Adrenal gland (tissue), 12 donors: Measurements from ENCODE around the gene DIAPH2. TPM values are rescaled to one million over a fixed set of nuclear protein-coding genes. Genes with fewer than 3 reads are reported as not detected.
A peak's percentile ranks its signal among the peaks of the same experiment; 100 is the strongest.

Experiments used
- DNase-seq, 7 donors: peaks; one replicate each; pipeline ENCODE4 v3.0.0-alpha.2; 2019 to 2020
- H3K27ac ChIP-seq, 5 donors: fragments of 200-600 bp; sonication (generic) in 4 of 5; 1 replicate in 3 of 5; 2 replicates in 2 of 5; pipeline versions ENCODE4 v1.5.1 to v1.8.0; 2016 to 2020; ENCODE audit warnings: mild to moderate bottlenecking in 1 of 5
- H3K27me3 ChIP-seq: fragments of 200-600 bp; 2 replicates; pipeline ENCODE4 v1.8.0; 2021
- H3K36me3 ChIP-seq, 2 donors: fragments of 200-600 bp; replicated peaks in 1 of 2; 1 replicate in 1 of 2; 2 replicates in 1 of 2; pipeline versions ENCODE4 v1.5.1 to v1.8.0; 2018 to 2022
- H3K4me1 ChIP-seq, 2 donors: fragments of 200-600 bp; replicated peaks in 1 of 2; 1 replicate in 1 of 2; 2 replicates in 1 of 2; pipeline versions ENCODE4 v1.5.1 to v1.8.0; 2018 to 2021
- H3K4me3 ChIP-seq, 4 donors: fragments of 200-600 bp; sonication (generic) in 3 of 4; one replicate each; pipeline ENCODE4 v1.5.1; 2016 to 2018
- H3K9me3 ChIP-seq, 3 donors: fragments of 200-600 bp; sonication (generic) in 1 of 3; replicated peaks in 1 of 3; 1 replicate in 2 of 3; 2 replicates in 1 of 3; pipeline versions ENCODE4 v1.5.1 to v1.8.0; 2016 to 2021
- POLR2A ChIP-seq, 2 donors: fragments of 450-650 bp; IDR thresholded peaks; one replicate each; pipeline ENCODE4 v1.6.1; 2017; ENCODE audit warnings: antibody characterized with exemption in 2 of 2, mild to moderate bottlenecking in 2 of 2, moderate library complexity in 1 of 2
- WGBS, 4 donors: extraction: QIAGEN DNeasy Blood & Tissue Kit in 2 of 4; methylation state at CpG; one replicate each; pipeline versions ENCODE4 v1.1.5 to v1.1.7; 2013 to 2017; 5-methylcytosine and 5-hydroxymethylcytosine counted together
- intact Hi-C, 2 donors: fragments of 100-400 bp; cut with DNase I; formaldehyde crosslinking; loops; one replicate each; pipeline versions ENCODE4 v1.14.1 to v1.15.0; 2022 to 2023
- polyA plus RNA-seq, 3 donors: library from polyadenylated mRNA; stranded (reverse); fragments of 200-250 nt in 2 of 3; fragments of 350-450 nt in 1 of 3; fragmentation: Illumina TruSeq in 1 of 3; extraction: RNeasy Lipid Tissue Mini Kit (QIAGEN cat#74804) in 1 of 3; gene quantifications; one replicate each; pipeline ENCODE4 v1.2.3, GENCODE V29; 2013 to 2014
- total RNA-seq, 9 donors: library from RNA; depleted of rRNA in 4 of 9; stranded (reverse); fragments of >200 nt in 4 of 9; fragments of 120-200 nt in 1 of 9; fragmentation: NEBNext Ultra II Directional in 1 of 9; extraction: Animal tissue kit (Norgen Biotek cat#: 25700) in 1 of 9; gene quantifications; one replicate each; pipeline versions ENCODE4 v1.1.0 to v1.2.4, GENCODE V29; 2013 to 2023
- TF ChIP-seq, protein P1 (sequence below), 6 experiments: fragments of 450-650 bp in 4 of 6; fragments of 200-600 bp in 2 of 6; sonication (generic) in 1 of 6; IDR thresholded peaks; 1 replicate in 5 of 6; 2 replicates in 1 of 6; pipeline versions ENCODE4 v1.5.1 to v1.8.0; 2016 to 2021; ENCODE audit warnings: antibody characterized with exemption in 6 of 6, mild to moderate bottlenecking in 2 of 6, moderate library complexity in 1 of 6
- donor health status: healthy with polysubstance abuse.
- donor health status: Bipolar disorder and iron deficiency.
- donor health status: DM: yes; HTN: yes; CAD: no.
- donor health status: DM: no; HTN: no; CAD: no.
- donor health status: DM: no; HTN: no; CAD: no.
- donor health status: DM: yes; HTN: yes; CAD: no.

DIAPH2 gene
- total and polyA plus RNA-seq, 12 donors = 3.2 to 33.3 (median 12.3) TPM

DNA sequence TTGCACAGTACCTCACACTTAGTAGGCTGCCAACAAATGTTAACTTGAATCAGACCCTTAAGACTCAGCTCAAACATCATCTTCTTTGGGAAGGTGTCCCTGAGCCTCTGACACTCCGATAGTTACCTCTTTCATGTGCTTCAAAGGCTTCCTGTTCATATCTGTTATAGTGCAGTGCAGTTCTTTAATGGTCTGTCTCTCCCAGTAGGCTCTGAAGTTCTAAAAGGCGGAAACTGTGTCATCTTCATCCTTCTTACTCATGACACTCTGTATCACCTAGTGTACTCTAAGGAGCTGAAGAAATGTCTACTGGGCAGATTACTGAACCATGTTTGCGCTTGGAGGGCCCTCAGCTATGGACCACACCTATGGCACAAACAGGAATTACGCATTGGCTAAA lies 2.1 kb upstream of the DIAPH2 start:
- WGBS, 4 donors = 86 to 98% (median 95%) methylated on average over 4 of the region's 4 CpGs
- Histone ChIP-seq H3K4me3 (no peak overlapping the region), H3K9me3 (no peaks in the 10 kb centered on the region), H3K27ac (no peak overlapping the region), H3K4me1 (no peaks in the 10 kb centered on the region), H3K27me3 (no peaks in the 10 kb centered on the region), H3K36me3 (no peaks in the 10 kb centered on the region)
- intact Hi-C loops = no loop called here
- no peak for TF ChIP-seq POLR2A (IDR thresholded peaks at IDR 0.05)
- TF ChIP-seq, protein P1, sequence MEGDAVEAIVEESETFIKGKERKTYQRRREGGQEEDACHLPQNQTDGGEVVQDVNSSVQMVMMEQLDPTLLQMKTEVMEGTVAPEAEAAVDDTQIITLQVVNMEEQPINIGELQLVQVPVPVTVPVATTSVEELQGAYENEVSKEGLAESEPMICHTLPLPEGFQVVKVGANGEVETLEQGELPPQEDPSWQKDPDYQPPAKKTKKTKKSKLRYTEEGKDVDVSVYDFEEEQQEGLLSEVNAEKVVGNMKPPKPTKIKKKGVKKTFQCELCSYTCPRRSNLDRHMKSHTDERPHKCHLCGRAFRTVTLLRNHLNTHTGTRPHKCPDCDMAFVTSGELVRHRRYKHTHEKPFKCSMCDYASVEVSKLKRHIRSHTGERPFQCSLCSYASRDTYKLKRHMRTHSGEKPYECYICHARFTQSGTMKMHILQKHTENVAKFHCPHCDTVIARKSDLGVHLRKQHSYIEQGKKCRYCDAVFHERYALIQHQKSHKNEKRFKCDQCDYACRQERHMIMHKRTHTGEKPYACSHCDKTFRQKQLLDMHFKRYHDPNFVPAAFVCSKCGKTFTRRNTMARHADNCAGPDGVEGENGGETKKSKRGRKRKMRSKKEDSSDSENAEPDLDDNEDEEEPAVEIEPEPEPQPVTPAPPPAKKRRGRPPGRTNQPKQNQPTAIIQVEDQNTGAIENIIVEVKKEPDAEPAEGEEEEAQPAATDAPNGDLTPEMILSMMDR (IDR thresholded peaks at IDR 0.05) = no peak
- DNase-seq = no peak

DNA sequence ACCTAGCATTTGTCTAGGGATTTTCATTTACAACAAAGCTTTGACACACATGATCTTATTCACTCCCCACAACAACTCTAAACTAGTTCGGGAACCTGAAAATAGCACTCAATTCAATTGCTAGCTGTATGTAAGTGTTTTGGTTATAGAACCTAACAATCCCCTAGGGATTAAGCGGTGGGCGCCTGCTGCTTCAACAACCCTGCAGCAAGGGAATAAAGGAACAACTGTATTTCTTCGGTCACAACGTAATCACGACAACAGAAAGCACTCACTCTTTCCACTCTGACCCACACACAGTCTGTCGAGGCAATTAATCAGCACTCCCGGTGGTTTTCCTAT lies 674 bp upstream of the DIAPH2 start:
- TF ChIP-seq POLR2A (IDR thresholded peaks at IDR 0.05) = no peak
- TF ChIP-seq, protein P1 (IDR thresholded peaks at IDR 0.05) = no peak
- H3K4me1 ChIP-seq = no peaks in the 10 kb centered on the region
- WGBS, 4 donors = 32 to 37% (median 34%) methylated on average over 8 of the region's 8 CpGs; no CpG with 5 or more reads in 1 of the 4 donors
- H3K36me3 ChIP-seq = no peaks in the 10 kb centered on the region
- intact Hi-C loops = no loop called here
- H3K9me3 ChIP-seq = no peaks in the 10 kb centered on the region
- H3K27me3 ChIP-seq = no peaks in the 10 kb centered on the region
- DNase-seq = no peak
- peak overlapping the region in 1 of 4 donors; percentile 68 for H3K4me3 ChIP-seq
- H3K27ac ChIP-seq = peak overlapping the region in 1 of 5 donors; percentile 51

DNA sequence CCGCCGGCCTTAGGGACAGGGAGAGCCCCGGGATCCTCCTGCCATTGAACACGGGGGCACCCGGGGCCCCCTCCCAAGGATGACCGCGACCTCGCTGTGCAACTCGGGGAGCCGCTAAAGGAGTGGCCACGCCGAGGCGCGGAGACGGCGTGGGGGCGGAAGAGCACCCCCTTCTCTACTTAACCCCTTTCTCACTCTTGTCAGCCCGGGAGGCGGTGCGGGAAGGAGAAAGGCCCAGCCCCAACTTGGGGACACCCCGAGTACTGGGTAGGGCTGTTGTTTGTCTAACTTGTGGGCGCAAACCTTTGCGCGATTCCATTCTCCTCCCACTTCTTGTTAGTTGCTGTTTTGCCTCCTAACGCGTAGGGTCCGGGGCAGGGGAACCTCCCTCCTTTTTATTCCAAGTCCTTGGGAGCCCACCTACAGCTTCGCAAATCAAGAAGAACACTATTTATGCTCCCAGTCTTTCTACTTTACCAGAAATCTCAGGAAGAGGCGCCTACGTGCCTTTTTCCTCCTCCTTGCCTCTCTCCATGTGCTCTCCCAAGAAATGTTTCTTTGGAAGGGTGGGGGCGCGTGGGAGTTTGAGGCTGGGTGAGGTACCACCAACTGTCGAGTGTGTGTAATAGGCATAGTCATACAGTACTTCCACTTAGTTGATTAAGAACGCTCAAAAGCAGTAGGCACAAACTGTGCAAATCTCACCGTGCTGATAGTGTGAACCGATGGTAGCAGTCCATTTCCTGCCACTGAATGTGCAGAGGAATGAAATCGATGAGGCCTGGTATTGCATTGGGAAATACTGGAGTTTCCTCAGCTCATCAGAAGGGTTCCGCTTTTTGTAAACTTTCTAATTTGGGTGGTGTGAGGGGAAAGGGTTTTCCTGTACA lies 813 bp downstream of the DIAPH2 start:
- Histone ChIP-seq H3K9me3 (no peaks in the 10 kb centered on the region), H3K36me3 (no peaks in the 10 kb centered on the region), H3K4me3 (peak overlapping the region in 3 of 4 donors; percentile 18 to 68 (median 36)), H3K4me1 (no peaks in the 10 kb centered on the region), H3K27ac (peak overlapping the region in 3 of 5 donors; percentile 51 to 66 (median 64)), H3K27me3 (no peaks in the 10 kb centered on the region)
- WGBS, 4 donors = 2 to 19% (median 6%) methylated on average over 13 to 37 of the region's 38 CpGs
- intact Hi-C loops = no loop called here
- TF ChIP-seq POLR2A (IDR thresholded peaks at IDR 0.05) = no peak
- TF ChIP-seq, protein P1 (IDR thresholded peaks at IDR 0.05) = no peak
- peak; percentile 8 to 54 (median 25) for DNase-seq

DNA sequence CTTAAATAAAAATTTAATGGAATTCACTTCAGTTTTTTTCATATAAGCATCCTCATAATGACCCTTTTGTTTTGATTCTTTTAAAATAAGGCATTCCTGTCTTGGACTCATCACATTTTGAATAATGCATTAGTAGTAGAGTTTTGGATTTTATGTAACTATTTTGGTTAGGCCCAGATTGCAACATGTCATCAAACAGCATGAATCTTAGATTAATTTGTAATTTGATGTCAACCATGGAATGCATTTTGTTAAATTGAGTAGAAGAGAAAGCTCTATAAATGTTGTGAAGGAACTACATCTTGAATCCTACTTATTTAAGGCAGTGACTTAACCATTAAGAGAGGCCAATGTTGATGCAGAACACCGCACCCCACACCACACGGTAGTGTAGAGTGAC lies 3.1 kb downstream of the DIAPH2 start:
- WGBS, 4 donors = 86 to 97% (median 94%) methylated on average over 2 of the region's 2 CpGs
- H3K9me3 ChIP-seq = no peaks in the 10 kb centered on the region
- H3K4me3 ChIP-seq = no peak overlapping the region
- intact Hi-C loops = no loop called here
- no peak overlapping the region for H3K27ac ChIP-seq
- H3K4me1 ChIP-seq = no peaks in the 10 kb centered on the region
- no peaks in the 10 kb centered on the region for H3K27me3 ChIP-seq
- DNase-seq = no peak
- no peak for TF ChIP-seq POLR2A (IDR thresholded peaks at IDR 0.05)
- TF ChIP-seq, protein P1 (IDR thresholded peaks at IDR 0.05) = no peak
- no peaks in the 10 kb centered on the region for H3K36me3 ChIP-seq
